ENCODE data around the gene GPC6.

DNA sequence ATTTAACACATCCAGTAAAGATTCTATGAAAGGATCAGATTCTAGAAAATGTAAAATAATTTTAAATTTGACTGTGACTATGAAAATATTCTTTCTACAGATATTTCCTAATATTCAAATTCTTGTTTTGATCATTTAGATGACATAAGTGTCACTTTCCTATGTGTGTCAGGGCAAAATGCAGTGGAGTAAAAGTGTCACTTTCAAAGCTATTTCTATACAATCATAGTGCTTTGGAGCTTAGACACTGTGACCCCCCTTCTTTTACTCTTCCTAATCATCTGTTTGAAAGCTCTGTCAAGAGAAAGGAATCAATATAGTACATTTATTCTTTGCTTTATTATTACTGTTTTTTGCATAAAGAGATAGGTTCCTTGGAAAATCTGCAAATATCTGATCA, 760.9 kb downstream of the GPC6 start:
- TF ChIP-seq, protein P1, sequence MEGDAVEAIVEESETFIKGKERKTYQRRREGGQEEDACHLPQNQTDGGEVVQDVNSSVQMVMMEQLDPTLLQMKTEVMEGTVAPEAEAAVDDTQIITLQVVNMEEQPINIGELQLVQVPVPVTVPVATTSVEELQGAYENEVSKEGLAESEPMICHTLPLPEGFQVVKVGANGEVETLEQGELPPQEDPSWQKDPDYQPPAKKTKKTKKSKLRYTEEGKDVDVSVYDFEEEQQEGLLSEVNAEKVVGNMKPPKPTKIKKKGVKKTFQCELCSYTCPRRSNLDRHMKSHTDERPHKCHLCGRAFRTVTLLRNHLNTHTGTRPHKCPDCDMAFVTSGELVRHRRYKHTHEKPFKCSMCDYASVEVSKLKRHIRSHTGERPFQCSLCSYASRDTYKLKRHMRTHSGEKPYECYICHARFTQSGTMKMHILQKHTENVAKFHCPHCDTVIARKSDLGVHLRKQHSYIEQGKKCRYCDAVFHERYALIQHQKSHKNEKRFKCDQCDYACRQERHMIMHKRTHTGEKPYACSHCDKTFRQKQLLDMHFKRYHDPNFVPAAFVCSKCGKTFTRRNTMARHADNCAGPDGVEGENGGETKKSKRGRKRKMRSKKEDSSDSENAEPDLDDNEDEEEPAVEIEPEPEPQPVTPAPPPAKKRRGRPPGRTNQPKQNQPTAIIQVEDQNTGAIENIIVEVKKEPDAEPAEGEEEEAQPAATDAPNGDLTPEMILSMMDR (IDR thresholded peaks at IDR 0.05), result no peak
- TF ChIP-seq POLR2A (IDR thresholded peaks at IDR 0.05), result no peak
- TF ChIP-seq POLR2AphosphoS5 (IDR thresholded peaks at IDR 0.05), result no peak
